GM18517 (cell line): ENCODE measurements around the gene PAX4.
A peak's percentile ranks its signal among the peaks of the same experiment; 100 is the strongest.

Experiments
- ATAC-seq: cut with Tn5 transposase; IDR thresholded peaks from one replicate; pipeline ENCODE4 v1.9.1; 2021; ENCODE audit warnings: mild to moderate bottlenecking, moderate library complexity; ENCODE audit not compliant: unreplicated experiment

Gene PAX4

DNA sequence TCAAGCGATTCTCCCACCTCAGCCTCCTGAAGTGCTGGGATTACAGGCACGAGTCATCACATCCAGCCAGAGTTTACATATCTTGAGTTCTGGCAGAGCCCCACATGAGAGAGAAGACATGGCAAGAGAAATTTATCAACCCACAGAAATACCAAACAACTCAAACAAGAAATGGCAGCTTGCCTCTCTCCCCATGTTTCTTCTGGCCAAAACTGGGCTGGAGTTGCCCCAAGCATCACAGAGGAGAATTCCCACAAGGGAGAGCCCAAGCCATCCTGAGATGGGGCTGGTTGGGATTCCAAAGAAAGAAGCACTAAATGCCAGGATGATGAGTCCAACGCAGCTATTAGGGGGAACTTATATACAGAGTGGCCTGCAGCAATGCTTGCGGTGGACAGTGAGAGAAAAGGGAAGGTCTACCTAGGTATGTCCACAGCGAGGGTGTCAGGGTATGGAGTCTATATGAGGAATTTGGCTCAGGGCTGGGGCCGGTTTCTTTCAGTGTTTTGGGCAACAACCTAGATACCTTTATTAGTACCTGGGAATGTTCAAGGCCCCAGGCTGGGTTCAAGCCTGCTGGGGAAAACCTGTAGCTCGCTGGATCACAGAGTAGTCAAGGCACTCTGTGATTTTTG lies 14.5 kb upstream of the PAX4 start:
- ATAC-seq, result no peak

DNA sequence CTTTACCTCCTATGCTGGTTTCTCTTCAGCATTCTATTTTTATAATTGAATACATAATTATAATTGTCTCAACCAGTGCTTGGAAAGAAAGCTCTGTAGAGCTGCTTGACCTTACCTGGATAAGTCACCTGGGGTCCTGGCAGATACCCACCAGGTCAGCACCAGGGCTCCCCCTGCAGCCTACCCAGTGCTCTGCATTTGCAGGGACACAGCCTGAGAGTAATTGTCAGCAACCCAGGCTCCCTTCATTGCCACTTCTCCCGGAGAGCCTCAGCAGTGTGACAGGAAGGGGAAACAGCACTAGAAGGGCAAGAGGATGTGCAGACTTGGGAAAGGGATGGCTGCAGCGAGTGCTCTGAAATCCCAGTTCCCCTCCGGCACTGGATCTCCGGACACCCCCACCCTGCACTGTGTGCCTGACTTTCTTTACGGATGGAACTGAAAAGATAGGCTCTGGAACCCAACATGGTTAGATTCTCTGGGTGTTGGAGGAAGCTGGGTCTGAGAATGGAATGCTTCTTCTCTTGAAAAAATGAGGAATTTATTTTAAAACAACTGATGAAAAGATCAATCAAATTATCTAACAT lies 11.4 kb upstream of the PAX4 start:
- no peak for ATAC-seq

DNA sequence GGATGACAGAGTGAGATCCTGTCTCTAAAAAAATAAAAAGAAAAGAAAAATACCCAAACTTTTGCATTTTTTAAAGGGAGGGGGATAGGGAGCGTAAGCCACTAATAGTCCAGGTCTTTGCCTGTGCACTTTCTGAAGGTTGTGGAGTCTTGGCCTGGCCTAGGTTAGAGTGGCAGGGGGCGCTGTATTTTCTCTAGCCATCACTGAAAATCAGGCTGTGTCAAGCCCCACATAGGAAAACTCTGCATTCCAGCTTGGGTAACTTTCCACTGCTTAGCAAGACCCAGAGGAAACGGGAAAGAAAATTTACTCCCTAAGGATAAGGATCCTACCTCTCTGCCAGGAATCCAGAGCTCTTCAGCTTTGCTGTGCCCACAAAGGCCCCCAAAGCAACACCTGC lies 10.5 kb upstream of the PAX4 start:
- no peak for ATAC-seq

DNA sequence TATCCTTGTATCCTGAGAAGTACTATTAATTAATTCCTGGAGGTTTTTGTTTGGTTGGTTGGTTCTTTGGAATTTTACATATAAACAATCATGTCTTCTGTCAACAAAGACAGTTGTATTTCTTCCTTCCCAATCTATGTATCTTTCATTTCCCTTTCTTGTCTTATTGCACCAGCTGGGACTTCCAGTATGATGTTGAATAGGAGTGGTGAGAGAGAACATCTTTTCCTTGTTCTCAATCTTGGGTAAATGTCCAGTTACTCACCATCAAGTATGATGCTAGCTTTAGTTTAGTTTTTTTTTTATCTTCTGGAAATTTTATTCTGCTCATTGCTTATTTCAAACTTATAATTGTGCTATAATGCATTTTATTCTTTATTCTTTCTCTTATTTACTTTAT lies 7.4 kb upstream of the PAX4 start:
- no peak for ATAC-seq

DNA sequence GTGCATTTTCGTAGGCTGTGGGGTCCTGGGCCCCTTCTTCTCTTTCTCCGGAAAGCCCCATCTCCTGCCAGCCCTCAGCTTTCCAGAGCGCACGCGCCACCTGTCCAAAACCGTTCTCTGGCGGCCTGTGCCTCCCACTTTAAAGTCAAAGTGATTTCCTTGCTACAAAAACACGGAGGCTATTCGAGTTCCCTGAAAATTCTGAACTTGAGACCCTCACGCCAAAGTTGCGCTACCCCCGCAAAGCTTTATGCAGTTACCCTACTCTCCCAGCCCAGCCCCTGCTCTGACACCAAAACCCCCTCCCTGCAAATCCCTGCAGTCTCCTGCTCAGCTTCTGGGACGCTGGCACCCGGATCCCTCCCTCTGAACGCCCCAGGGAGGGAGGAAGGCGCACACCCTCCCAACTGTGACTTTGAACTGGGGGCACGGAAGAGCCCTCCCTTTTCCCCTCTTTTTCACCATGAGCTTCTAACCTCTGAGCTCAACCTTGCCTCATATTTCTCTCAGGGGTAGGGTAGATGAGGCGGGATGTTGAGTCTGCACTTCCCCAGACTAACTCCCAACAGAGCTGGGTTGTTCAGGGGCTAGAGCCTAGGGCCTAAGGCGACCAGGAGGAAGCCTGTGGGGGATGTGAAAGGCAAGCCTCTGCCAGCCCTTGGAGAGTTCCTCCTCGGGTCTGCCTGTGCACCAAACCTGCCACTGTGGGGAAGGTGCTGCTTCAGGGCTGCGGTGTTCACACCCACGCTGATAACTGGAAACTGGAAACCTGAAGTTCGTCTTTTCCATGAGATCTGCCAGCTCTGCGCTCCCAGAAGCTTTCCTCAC lies 2.7 kb upstream of the PAX4 start:
- no peak for ATAC-seq

DNA sequence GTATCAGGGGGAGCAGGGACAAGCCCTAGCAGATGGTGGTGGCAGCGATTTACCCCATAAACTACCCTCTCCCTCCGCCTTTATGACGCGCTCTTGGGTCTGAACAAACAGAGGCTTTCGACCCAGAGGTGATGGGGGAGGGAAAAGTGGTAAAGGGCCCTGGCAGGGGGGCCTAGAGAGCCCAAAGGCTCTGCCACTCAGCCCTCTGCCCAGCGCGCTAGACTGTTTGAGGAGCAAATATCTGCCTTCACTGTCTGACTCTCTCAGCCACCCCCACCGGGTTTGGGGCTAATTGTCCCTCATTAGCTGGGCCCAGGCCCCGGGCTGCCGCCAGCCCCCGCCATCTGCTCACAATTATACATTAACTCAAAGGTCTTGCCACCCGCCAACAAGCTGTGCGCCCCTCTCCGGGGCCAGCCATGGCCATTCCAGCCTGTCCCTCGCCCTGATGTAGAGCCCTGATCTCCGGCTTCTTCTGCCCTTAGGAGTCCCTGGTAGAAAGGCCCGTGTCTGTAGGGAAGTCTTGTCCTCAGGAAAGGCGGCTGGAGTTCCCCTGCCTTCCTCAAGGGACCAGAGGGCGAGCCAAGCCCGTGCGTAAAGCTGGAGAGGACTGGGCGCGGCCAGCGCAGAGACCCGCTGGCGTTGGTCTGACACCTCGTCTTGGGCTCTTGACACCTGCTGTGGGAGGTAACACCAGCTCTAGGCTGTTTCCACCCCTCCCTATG lies 1.9 kb upstream of the PAX4 start:
- ATAC-seq, result no peak

DNA sequence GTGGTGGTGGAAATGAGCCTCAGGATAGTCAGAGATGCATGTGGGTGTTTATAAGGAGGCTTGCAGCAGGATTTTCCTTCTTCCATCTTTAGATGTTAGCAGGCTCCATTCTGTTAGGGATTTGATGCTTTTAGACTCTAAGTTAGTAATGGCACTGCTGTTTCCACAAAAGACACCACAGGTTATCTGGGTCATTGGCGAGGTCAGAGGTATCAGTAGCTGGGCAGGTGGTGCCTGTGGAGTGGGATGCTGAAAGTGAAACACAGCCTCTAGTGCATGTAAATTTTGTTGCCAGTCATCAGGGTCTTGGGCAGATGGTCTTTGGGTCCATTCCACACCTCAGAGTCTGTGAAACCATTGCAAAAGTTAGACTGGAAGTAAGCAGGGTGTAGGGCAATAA lies 833 bp upstream of the PAX4 start:
- no peak for ATAC-seq

DNA sequence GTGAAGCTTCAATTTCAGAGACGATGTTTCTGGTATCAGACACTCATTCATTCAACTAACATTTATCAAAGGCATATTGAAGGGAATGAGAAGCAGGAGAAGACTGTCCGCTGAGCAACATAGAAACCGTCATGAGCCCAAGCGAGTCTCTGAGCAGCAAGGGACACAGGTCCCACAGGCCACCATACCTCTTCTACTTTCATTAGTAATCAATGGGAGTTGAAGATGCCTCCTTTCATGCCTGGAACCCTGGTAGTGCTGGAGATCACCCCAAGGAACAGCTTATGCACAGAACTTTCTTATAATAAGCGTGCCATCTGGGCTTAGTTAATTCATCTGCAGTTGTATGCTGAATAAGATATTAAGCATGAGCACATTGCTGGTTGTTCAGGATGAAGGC lies 1.2 kb downstream of the PAX4 start:
- no peak for ATAC-seq

DNA sequence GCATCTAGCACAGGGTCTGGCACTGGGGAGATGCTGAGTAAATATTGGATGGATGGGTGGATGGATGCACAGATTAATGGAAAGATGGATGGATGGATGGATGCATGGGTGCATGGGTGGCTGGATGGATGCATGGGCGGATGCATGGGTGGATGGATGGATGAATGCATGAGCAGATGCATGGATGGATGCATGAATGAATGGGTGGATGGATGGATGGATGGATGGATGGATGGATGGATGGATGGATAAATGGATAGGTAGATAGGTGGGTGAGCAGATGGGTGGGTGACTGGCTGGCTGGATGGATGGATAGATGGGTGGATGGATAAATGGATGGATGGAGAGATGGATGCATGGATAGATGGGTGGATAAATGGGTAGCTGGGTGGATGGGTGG lies 5.7 kb downstream of the PAX4 start:
- no peak for ATAC-seq

DNA sequence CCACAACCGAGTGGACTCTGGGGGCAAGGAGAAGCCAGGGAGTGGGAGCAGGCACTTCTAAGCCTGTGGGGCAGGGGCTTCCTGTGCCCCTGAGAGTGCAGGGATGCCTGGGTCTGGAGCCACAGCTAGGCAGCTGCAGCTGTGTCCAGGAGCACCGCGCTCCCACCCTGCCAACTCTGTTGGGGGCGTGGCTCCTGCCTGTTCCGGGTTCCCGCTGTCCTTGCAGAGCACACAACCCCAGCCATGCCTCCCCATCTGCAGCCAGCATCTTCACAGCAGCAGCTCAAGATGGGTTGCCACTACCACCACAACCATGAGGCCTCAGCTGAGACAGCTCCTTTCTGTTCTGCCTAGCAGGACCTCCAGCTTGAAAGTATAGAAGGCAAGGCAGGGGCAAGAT lies 8.6 kb downstream of the PAX4 start:
- no peak for ATAC-seq

DNA sequence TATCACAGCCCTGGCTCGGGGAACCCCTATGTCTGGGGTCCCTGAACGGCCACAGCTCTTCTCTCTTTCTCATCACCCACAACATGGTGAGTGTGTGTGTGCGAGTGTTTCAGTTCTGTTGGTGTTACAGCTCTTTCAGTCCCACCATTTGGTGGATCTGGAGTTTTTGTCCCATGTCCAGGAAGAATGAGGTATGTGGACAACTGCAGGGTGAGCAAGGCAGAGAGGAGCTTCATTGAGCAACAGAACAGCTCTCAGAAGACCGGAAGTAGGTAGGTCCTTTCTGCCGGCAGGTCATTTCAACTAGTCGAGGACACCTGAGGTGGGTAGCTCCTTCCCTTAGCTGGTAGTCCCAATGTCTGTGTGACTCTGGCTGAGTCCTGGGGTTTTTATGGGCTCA lies 9.5 kb downstream of the PAX4 start:
- no peak for ATAC-seq

DNA sequence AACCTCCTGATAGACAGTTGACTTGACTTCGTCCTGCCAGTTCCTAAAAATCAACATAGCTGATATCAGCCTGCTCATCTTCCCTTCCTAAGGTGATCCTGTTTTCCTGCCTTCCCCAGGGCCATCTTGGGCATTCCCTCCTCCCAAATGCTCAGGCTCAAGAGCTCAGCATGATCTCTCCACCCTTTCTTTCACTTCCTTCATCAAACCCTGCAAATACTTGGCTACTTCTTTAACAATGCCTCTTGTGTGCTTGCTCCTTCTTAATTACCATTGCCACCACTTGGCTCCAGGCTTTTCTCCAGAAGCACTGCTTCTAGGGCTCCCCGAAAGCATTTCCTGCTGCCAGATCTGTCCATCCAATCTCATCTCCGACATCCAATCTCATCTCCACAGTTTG lies 17.1 kb downstream of the PAX4 start:
- ATAC-seq, result no peak

DNA sequence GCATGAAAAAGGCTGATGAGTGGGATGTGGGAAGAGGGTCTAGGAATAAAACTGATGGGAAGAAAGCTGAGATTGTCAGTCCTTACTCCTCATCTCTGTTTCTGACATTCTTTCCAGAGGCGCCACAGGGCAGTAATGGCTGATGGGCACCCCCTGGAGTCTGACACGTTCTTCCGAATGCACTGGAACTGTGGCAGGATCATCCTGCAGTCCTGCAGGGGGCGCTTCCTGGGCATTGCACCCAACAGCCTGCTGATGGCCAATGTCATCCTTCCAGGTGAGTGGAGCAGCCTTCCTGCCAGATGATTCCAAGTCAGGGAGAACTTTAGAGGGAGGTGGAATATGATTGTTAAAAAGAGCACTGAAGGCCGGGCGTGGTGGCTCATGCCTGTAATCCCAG lies 19.6 kb downstream of the PAX4 start:
- no peak for ATAC-seq

DNA sequence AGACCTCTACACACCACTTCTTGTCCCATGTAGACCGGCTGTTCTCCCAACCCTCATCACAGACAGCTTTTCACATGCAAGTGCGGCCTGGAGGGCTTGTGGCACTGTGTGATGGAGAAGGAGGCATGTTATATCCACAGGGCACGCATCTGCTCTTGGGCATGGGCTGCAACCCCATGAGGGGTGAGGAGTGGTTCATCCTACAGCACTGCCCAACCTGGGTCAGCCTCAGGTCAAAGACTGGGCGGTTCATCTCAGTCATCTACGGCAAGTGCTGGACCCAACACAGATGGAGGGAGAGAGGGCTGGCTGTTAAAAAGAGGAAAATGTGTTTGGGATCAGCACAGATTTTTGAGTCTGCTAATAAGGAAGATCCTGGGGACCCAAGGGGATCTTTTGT lies 22.2 kb downstream of the PAX4 start:
- ATAC-seq, result no peak

DNA sequence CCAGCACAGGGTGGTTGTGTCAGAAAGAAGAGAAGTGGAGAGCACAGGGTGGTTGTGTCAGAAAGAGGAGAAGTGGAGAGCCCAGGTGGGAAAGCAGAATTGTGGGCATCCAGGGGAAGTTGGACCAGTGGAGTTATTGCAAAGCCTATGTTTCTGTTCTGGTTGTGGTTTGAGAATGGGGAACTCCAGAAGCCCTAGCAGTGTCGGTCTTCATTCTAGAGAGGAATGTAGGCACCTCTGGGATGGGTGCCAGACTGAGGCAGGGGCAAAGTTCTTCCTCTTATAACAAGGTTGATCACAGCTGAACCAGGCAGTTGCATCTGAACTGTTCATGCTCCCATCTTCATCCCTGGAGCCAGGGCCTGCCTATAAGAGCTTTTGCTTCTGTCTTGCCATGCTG lies 23.5 kb downstream of the PAX4 start:
- no peak for ATAC-seq

DNA sequence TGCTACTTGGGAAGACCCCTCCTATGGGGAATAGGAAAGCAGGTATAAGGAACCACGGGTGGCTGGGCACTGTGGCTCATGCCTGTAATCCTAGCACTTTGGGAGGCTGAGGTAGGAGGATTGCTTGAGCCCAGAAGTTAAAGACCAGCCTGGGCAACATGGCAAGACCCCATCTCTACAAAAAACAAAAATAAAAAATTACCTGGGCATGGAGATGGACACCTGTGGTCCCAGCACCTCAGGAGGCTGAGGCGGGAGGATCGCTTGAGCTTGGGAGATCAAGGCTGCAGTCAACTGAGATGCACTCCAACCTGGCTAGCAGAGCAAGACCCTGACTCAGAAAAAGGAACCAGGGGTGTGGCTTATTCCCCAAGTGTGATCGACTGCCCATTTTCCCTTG lies 25.4 kb downstream of the PAX4 start:
- ATAC-seq, result no peak

DNA sequence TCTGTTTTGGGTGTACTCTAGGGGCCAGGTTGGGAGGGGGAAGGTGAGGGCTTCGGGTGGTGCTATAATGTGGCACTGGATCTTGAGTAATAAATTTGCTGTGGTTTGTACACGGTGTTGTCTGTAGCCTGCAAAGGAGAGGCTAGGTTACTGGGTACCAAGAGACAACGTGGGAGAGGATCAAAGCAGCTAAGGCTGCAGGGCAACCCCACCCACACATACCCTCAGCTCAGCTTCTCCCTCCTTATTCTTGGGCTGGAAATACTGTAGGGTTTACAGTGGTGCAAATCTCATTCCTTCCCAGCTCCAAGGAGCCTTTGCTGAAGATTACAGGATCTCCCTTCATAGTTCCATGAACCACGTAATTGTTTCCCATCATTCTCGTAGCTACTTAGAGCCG lies 26.4 kb downstream of the PAX4 start:
- no peak for ATAC-seq

DNA sequence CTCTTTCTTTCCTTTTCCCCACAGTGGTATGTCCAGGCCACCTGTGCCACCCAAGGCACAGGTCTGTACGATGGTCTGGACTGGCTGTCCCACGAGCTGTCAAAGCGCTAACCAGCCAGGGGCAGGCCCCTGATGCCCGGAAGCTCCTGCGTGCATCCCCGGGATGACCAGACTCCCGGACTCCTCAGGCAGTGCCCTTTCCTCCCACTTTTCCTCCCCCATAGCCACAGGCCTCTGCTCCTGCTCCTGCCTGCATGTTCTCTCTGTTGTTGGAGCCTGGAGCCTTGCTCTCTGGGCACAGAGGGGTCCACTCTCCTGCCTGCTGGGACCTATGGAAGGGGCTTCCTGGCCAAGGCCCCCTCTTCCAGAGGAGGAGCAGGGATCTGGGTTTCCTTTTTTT lies 26.8 kb downstream of the PAX4 start:
- ATAC-seq, result no peak

DNA sequence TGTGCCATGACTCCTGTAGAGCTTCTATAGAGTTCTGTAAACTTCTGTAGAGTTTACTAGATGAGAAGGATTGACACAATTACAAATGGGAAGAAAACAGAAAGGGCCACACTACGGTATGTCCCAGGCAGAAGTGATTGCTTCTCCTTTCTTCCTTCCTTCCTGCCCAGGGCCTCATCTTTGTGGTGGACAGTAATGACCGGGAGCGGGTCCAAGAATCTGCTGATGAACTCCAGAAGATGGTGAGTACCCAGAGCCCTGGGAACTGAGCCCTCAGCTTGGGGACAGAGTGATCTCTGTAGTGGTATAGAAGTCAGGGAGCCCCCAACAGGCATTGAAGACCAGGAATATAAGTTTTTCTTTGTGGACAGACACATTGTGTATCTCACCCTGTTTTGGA lies 28.0 kb downstream of the PAX4 start:
- no peak for ATAC-seq

DNA sequence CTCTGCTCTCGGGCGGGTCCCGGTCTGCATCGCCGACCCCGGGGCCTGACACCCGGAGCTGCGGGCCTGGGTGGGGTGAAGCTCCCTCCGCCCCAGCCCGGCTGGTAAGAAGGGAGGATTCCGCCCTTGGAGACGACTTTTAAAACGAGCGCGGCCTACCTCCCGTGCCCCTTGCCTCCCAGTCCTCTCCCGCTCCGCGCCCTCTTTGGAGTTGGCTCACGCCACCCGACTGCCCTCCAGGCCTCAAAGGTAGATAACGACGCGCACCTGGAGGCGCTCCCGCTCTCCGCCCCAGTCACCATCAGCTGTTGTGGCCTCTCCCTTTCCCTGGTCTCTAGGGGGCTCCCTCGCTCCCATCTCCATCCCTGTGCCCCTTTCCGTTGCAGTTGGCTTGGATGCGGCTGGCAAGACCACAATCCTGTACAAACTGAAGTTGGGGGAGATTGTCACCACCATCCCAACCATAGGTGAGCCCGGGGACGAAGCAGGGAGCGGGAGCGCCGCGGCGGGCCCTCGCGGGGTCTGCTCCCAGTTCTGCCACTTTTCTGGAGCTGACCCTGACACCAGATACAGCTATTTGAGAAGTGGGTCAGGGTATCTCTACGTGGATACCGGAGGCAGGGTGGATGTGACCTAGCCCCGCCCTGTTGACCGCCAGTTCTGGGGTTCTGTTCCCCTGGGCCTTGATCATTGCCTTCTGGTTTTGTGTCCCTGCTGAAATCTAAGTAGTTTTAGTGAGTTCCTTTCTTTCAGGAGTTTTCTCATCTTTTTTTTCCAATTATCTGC lies 29.1 kb downstream of the PAX4 start:
- peak; percentile 7 for ATAC-seq
